DND-41 (cell line): ENCODE data around the gene SLC38A10.
A peak's percentile ranks its signal among the peaks of the same experiment; 100 is the strongest.

Experiments
- ATAC-seq: fragments of 200-7000 bp; cut with Tn5 transposase; 3 replicates; pipeline ENCODE4 v1.9.1; 2021; ENCODE audit warnings: low read depth; ENCODE audit not compliant: insufficient read depth
- DNase-seq: peaks from one replicate; pipeline ENCODE4 v3.0.0-alpha.2; 2020
- H2AFZ ChIP-seq: 2 replicates; pipeline ENCODE4 v1.6.0; 2012; ENCODE audit warnings: low read depth, low read length
- H3K27ac ChIP-seq: 2 replicates; pipeline ENCODE4 v1.5.1; 2012; ENCODE audit warnings: low read length, inconsistent platforms
- H3K27me3 ChIP-seq: fragments of 200-600 bp; sonication (generic); 2 replicates; pipeline ENCODE4 v1.6.0; 2012; ENCODE audit warnings: low read length, mild to moderate bottlenecking, inconsistent platforms; ENCODE audit not compliant: insufficient read depth, poor library complexity
- H3K36me3 ChIP-seq: 2 replicates; pipeline ENCODE4 v1.5.1; 2012; ENCODE audit warnings: low read length, inconsistent platforms; ENCODE audit not compliant: insufficient read depth
- H3K4me1 ChIP-seq: 2 replicates; pipeline ENCODE4 v1.5.1; 2012; ENCODE audit warnings: mild to moderate bottlenecking, low read length; ENCODE audit not compliant: insufficient read depth
- H3K4me2 ChIP-seq: 2 replicates; pipeline ENCODE4 v1.6.0; 2012; ENCODE audit warnings: mild to moderate bottlenecking, moderate library complexity, low read length, inconsistent platforms; ENCODE audit not compliant: insufficient read depth
- H3K4me3 ChIP-seq, 2 experiments: fragments of 200-600 bp in 1 of 2; shearing (Covaris generic) in 1 of 2; 2 replicates each; pipeline ENCODE4 v1.5.1; 2012 to 2016; ENCODE audit warnings: inconsistent platforms in 2 of 2, low read length in 2 of 2, mild to moderate bottlenecking in 2 of 2, low read depth in 1 of 2, moderate library complexity in 1 of 2
- H3K79me2 ChIP-seq: 2 replicates; pipeline ENCODE4 v1.6.0; 2012; ENCODE audit warnings: low read length, inconsistent platforms; ENCODE audit not compliant: insufficient read depth
- H3K9ac ChIP-seq: 2 replicates; pipeline ENCODE4 v1.6.0; 2012; ENCODE audit warnings: low read depth, mild to moderate bottlenecking, inconsistent platforms, low read length, moderate library complexity
- H3K9me3 ChIP-seq: 2 replicates; pipeline ENCODE4 v1.5.1; 2012; ENCODE audit warnings: low read length, moderate library complexity, mild to moderate bottlenecking, inconsistent platforms; ENCODE audit not compliant: insufficient read depth, severe bottlenecking
- H4K20me1 ChIP-seq: 2 replicates; pipeline ENCODE4 v1.6.0; 2012; ENCODE audit warnings: low read length; ENCODE audit not compliant: insufficient read depth
- EZH2 ChIP-seq: IDR thresholded peaks from 3 replicates; pipeline ENCODE4 v1.6.1; 2012; ENCODE audit warnings: borderline replicate concordance, low read depth, mild to moderate bottlenecking, moderate library complexity, low read length, inconsistent platforms; ENCODE audit not compliant: severe bottlenecking
- TF ChIP-seq, protein P1 (sequence below): IDR thresholded peaks from 2 replicates; pipeline ENCODE4 v1.5.1; 2012; ENCODE audit warnings: borderline replicate concordance, low read length, moderate library complexity, mild to moderate bottlenecking; ENCODE audit not compliant: poor library complexity, severe bottlenecking; ENCODE audit errors: extremely low read depth

The SLC38A10 gene

DNA sequence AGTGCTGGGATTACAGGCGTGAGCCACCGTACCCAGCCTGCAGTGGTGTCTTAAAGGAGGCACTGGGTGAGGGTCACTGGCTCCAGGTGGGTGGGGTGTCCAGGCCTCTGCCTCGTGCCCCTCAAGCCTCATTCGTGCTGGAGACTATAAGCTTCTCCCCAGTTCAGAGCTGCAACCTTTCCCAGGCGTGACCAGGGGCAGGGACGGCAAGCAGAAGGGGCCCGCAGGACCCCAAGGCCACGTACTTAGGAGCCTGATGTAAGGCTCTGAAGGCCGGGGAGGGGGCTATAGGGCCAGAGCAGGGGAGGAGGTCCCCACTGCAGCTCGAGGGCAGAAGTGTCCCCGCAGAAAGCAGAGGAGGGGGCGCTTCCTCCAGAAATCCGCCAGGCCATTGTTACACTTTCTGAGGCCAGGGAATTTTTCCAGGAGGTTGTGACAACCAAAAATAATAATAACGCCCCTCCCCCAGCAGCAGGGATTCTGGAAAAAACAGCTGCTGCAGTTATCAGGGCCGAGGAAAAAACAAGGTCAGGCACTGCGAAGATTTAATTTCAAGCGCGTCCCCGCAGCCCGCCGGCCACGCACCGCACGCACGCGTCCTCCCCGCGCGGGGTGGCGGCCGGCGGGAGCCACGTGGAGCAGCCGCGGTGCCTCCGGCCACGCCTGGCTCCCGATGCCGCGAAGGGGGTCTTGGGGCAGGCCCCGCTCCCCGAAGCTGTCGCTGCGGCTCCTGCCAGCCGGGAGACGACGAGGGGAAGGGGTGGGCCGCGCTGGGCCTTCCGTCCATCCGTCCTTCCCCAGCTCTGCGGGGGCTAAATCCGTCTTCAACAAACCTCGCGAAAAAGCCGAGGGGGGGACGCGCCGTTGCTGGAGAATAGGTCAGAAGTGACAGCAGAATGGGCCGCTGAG, 45.8 kb upstream of the SLC38A10 start:
- Histone ChIP-seq H4K20me1 (peaks cover 47% of the 10 kb centered on the region), H3K27ac (no peak overlapping the region), H3K9me3 (no peaks in the 10 kb centered on the region), H3K36me3 (peaks cover 6% of the 10 kb centered on the region; the same call in 1 of the 2 replicates), H3K4me1 (peaks cover 14% of the 10 kb centered on the region), H2AFZ (no peak overlapping the region), H3K27me3 (peaks cover 4% of the 10 kb centered on the region), H3K4me3 (no peak overlapping the region), H3K9ac (no peak overlapping the region), H3K4me2 (no peak overlapping the region), H3K79me2 (peaks cover 42% of the 10 kb centered on the region)
- TF ChIP-seq, protein P1, sequence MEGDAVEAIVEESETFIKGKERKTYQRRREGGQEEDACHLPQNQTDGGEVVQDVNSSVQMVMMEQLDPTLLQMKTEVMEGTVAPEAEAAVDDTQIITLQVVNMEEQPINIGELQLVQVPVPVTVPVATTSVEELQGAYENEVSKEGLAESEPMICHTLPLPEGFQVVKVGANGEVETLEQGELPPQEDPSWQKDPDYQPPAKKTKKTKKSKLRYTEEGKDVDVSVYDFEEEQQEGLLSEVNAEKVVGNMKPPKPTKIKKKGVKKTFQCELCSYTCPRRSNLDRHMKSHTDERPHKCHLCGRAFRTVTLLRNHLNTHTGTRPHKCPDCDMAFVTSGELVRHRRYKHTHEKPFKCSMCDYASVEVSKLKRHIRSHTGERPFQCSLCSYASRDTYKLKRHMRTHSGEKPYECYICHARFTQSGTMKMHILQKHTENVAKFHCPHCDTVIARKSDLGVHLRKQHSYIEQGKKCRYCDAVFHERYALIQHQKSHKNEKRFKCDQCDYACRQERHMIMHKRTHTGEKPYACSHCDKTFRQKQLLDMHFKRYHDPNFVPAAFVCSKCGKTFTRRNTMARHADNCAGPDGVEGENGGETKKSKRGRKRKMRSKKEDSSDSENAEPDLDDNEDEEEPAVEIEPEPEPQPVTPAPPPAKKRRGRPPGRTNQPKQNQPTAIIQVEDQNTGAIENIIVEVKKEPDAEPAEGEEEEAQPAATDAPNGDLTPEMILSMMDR, result no peak
- TF ChIP-seq EZH2, result no peak
- DNase-seq, result no peak
- ATAC-seq, result no peak

DNA sequence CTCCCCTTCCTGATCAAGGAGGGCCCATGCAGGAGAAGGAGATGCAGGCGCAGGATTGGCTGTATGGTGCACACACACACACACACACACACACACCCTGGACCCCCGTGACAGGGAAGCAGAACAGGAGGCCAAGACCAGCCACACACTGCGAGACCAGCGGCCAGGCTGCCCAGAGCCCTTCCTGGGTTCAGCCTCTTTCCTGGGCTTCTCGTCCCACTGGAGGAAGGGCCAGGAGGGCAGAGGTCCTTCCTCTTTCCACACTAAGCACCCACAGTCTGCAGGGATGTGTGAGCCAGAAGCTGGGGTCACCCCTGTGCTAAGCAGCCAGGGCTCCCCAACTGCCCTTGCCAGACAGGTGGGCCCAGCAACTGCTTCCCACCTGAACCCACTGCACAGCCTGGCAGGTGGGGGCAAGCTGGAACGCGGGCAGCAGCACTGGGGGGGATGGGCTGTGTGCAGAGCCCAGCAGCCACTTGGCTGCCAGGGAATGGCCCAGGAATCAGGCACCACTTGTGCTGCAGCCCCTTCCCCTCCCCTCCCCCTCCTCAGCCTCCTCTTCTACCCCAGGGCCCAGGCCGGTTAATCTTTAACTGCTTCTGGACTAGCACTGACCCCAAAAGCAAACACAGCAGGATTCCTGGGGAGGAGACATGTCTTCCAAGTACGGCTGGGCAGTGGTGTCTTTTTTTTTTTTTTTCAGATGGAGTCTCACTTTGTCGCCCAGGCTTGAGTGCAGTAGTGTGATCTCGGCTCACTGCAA, 44.6 kb upstream of the SLC38A10 start:
- TF ChIP-seq, protein P1, result no peak
- no peak overlapping the region for H3K4me2 ChIP-seq
- H3K9ac ChIP-seq, result no peak overlapping the region
- peaks cover 31% of the 10 kb centered on the region for H3K79me2 ChIP-seq
- peak; percentile 20; the same call in 1 of the 3 replicates for ATAC-seq
- DNase-seq, result no peak
- peaks cover 50% of the 10 kb centered on the region for H4K20me1 ChIP-seq
- H3K27me3 ChIP-seq, result peaks cover 4% of the 10 kb centered on the region
- H3K9me3 ChIP-seq, result no peaks in the 10 kb centered on the region
- peaks cover 14% of the 10 kb centered on the region for H3K4me1 ChIP-seq
- H3K4me3 ChIP-seq, result no peak overlapping the region
- peaks cover 6% of the 10 kb centered on the region; the same call in 1 of the 2 replicates for H3K36me3 ChIP-seq
- H2AFZ ChIP-seq, result no peak overlapping the region
- H3K27ac ChIP-seq, result no peak overlapping the region

DNA sequence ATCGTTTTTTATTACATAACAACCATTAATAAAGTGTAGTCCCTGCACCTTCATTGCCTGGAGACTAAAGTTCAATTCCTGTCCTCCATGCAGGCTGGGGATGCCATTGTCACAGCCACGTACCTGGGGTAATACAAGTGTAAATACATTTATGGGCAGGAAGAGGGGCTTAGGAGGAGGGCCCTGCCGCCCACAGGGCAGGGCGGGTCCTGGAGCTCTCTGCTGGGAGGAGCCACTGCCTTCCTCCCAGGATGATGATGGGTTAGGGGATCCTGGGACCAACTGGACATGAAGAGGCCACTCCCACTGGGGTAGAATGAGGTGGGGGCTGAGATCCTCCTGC, 44.1 kb upstream of the SLC38A10 start:
- no peak for TF ChIP-seq EZH2
- TF ChIP-seq, protein P1, result no peak
- ATAC-seq, result peak; percentile 39; the same call in 2 of the 3 replicates
- H3K27ac ChIP-seq, result no peak overlapping the region
- peaks cover 9% of the 10 kb centered on the region for H3K4me1 ChIP-seq
- peaks cover 26% of the 10 kb centered on the region for H3K79me2 ChIP-seq
- H3K4me2 ChIP-seq, result no peak overlapping the region
- H3K36me3 ChIP-seq, result peaks cover 6% of the 10 kb centered on the region; the same call in 1 of the 2 replicates
- H4K20me1 ChIP-seq, result peaks cover 52% of the 10 kb centered on the region
- H2AFZ ChIP-seq, result no peak overlapping the region
- H3K27me3 ChIP-seq, result peaks cover 1% of the 10 kb centered on the region
- H3K4me3 ChIP-seq, result no peak overlapping the region
- H3K9me3 ChIP-seq, result no peaks in the 10 kb centered on the region
- H3K9ac ChIP-seq, result no peak overlapping the region
- no peak for DNase-seq
